Peyer's patch (tissue), 4 donors: ENCODE measurements around the gene TSPAN9.

Experiments used
- POLR2A ChIP-seq, 2 donors: fragments of 450-650 bp; IDR thresholded peaks; one replicate each; pipeline ENCODE4 v1.5.1; 2017; ENCODE audit warnings: antibody characterized with exemption in 2 of 2, mild to moderate bottlenecking in 2 of 2, moderate library complexity in 2 of 2
- TF ChIP-seq, protein P1 (sequence below), 6 experiments: fragments of 450-650 bp in 4 of 6; fragments of 200-600 bp in 2 of 6; sonication (generic) in 1 of 6; IDR thresholded peaks; one replicate each; pipeline ENCODE4 v1.5.1; 2017 to 2019; ENCODE audit warnings: antibody characterized with exemption in 6 of 6, mild to moderate bottlenecking in 3 of 6, moderate library complexity in 1 of 6

DNA sequence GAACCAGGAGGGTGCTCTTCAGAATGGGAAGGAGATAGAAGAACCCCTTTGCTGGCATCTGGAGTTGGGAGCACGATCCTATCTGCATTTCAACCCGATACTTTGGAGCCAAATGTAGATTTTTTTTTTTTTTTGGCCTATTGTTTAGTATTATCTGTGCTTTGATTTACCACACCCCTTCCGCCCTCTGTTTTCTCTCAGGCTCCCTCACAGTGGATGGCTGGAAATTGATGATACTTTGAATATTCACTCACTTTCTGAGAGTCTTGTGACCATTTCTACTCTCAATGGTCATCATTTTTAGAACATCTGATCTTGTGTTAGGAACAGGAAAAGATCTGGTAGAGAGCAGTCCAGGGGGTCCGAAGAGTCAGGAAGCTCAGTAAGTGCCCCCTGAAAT is 9.0 kb downstream of the TSPAN9 start:
- TF ChIP-seq, protein P1, sequence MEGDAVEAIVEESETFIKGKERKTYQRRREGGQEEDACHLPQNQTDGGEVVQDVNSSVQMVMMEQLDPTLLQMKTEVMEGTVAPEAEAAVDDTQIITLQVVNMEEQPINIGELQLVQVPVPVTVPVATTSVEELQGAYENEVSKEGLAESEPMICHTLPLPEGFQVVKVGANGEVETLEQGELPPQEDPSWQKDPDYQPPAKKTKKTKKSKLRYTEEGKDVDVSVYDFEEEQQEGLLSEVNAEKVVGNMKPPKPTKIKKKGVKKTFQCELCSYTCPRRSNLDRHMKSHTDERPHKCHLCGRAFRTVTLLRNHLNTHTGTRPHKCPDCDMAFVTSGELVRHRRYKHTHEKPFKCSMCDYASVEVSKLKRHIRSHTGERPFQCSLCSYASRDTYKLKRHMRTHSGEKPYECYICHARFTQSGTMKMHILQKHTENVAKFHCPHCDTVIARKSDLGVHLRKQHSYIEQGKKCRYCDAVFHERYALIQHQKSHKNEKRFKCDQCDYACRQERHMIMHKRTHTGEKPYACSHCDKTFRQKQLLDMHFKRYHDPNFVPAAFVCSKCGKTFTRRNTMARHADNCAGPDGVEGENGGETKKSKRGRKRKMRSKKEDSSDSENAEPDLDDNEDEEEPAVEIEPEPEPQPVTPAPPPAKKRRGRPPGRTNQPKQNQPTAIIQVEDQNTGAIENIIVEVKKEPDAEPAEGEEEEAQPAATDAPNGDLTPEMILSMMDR (IDR thresholded peaks at IDR 0.05) = no peak
- no peak for TF ChIP-seq POLR2A (IDR thresholded peaks at IDR 0.05)
